Kidney (tissue), 14 donors: ENCODE measurements around the gene VSIG2. TPM values are rescaled to one million over a fixed set of nuclear protein-coding genes. Genes with fewer than 3 reads are reported as not detected.
A peak's percentile ranks its signal among the peaks of the same experiment; 100 is the strongest.

Experiments
- DNase-seq, 5 donors: peaks; one replicate each; pipeline ENCODE4 v3.0.0-alpha.2; 2013 to 2020
- FAIRE-seq: peaks from 2 replicates; lab custom pipeline; 2012; peaks lifted over from hg19 to GRCh38; lab: Jason Lieb, UNC
- H3K27ac ChIP-seq, 2 donors: one replicate each; pipeline ENCODE4 v1.7.0; 2013; ENCODE audit warnings: low read depth in 2 of 2, low read length in 2 of 2, inconsistent platforms in 1 of 2
- H3K27me3 ChIP-seq: one replicate; pipeline ENCODE4 v1.7.1; 2013; ENCODE audit warnings: low read length, inconsistent platforms; ENCODE audit not compliant: control insufficient read depth, insufficient read depth
- H3K36me3 ChIP-seq, 3 donors: one replicate each; pipeline versions ENCODE4 v1.7.0 to v1.7.1; 2013; ENCODE audit warnings: low read length in 3 of 3, control low read depth in 1 of 3, inconsistent platforms in 1 of 3; ENCODE audit not compliant: insufficient read depth in 3 of 3, control insufficient read depth in 2 of 3
- H3K4me1 ChIP-seq, 3 donors: one replicate each; pipeline versions ENCODE4 v1.7.0 to v1.7.1; 2013; ENCODE audit warnings: low read length in 3 of 3, inconsistent platforms in 1 of 3, low read depth in 1 of 3; ENCODE audit not compliant: control insufficient read depth in 2 of 3, insufficient read depth in 2 of 3
- H3K4me3 ChIP-seq, 3 donors: one replicate each; pipeline versions ENCODE4 v1.7.0 to v1.8.1; 2013; ENCODE audit warnings: low read length in 3 of 3, control low read depth in 1 of 3, inconsistent platforms in 1 of 3
- H3K9ac ChIP-seq, 3 donors: one replicate each; pipeline versions ENCODE4 v1.7.0 to v1.7.1; 2013; ENCODE audit warnings: low read length in 3 of 3, control low read depth in 1 of 3, inconsistent platforms in 1 of 3
- H3K9me3 ChIP-seq, 3 donors: one replicate each; pipeline versions ENCODE4 v1.7.0 to v1.7.1; 2013; ENCODE audit warnings: low read length in 3 of 3, control low read depth in 1 of 3, inconsistent platforms in 1 of 3; ENCODE audit not compliant: control insufficient read depth in 2 of 3, insufficient read depth in 1 of 3
- CTCF ChIP-seq: IDR thresholded peaks from 3 replicates; pipeline ENCODE4 v1.5.1; 2012; ENCODE audit warnings: mild to moderate bottlenecking, moderate library complexity, borderline replicate concordance; ENCODE audit not compliant: insufficient read depth; ENCODE audit errors: extremely low read depth
- intact Hi-C: fragments of 100-400 bp; cut with DNase I; formaldehyde crosslinking; loops from one replicate; pipeline ENCODE4 v1.11.1; 2022
- polyA plus RNA-seq: library from polyadenylated mRNA; stranded (reverse); fragments of 350-450 nt; fragmentation: Illumina TruSeq; extraction: RNeasy Lipid Tissue Mini Kit (QIAGEN cat#74804); gene quantifications from one replicate; pipeline ENCODE4 v1.2.3, GENCODE V29; 2014; ENCODE audit warnings: low read depth, low replicate concordance; ENCODE audit not compliant: insufficient read depth
- total RNA-seq: library from RNA; stranded (reverse); fragmentation: NEBNext Ultra II Directional; extraction: Animal tissue kit (Norgen Biotek cat#: 25700); gene quantifications from one replicate; pipeline ENCODE4 v1.2.1, GENCODE V29; 2021
- donor health status: control.
- donor health status: control.
- donor health status: control.
- donor health status: control.
- donor health status: control.
- donor health status: DM: yes; HTN: yes; CAD: no.
- donor health status: Normal renal cell carcinoma (clear cell type).

The VSIG2 gene
- total and polyA plus RNA-seq, 2 donors from 2014 or later: 3.9 to 11.7 TPM

- H3K9me3 ChIP-seq: no peaks in the 10 kb centered on the region
- peaks cover 27% of the 10 kb centered on the region for H3K27me3 ChIP-seq
- no peak for TF ChIP-seq CTCF
- FAIRE-seq: peak; percentile 21
- DNase-seq: peak; percentile 96 to 98 (median 97)
- intact Hi-C loops: no loop called here
- H3K27ac ChIP-seq: no peak within 1 kb of the TSS
- no peaks in the 10 kb centered on the region for H3K36me3 ChIP-seq
- peaks cover 0 to 10% (median 5%) of the 10 kb centered on the region in 3 donors for H3K4me1 ChIP-seq
- H3K4me3 ChIP-seq: peak within 1 kb of the TSS; percentile 45 to 63 (median 56)
- H3K9ac ChIP-seq: peak within 1 kb of the TSS in 1 of 3 donors; percentile 8
These were observed 12.4 kb downstream of the VSIG2 start, which contains the start of gene NRGN for GRCh38 chr11:124739479-124740276. Gene NRGN (plus strand): TSS chr11:124739942. CDS start chr11:124740085, 143 bp downstream.

GRCh38 chr11:124738713-124739478, 13.2 kb downstream of the VSIG2 start:
- Histone ChIP-seq H3K4me1 (peaks cover 0 to 10% (median 5%) of the 10 kb centered on the region in 3 donors), H3K9me3 (no peaks in the 10 kb centered on the region), H3K4me3 (peak overlapping the region in 2 of 3 donors; percentile 40 to 45), H3K27ac (no peak overlapping the region), H3K36me3 (no peaks in the 10 kb centered on the region), H3K9ac (peak overlapping the region in 1 of 3 donors; percentile 8), H3K27me3 (peaks cover 21% of the 10 kb centered on the region)
- no peak for FAIRE-seq
- intact Hi-C loops: no loop called here
- peak in 1 of 5 donors; percentile 39 for DNase-seq
- TF ChIP-seq CTCF: no peak

- H3K36me3 ChIP-seq: no peaks in the 10 kb centered on the region
- H3K4me3 ChIP-seq: no peak overlapping the region
- H3K27ac ChIP-seq: no peak overlapping the region
- no peaks in the 10 kb centered on the region for H3K9me3 ChIP-seq
- H3K4me1 ChIP-seq: peaks cover 0 to 10% (median 5%) of the 10 kb centered on the region in 3 donors
- intact Hi-C loops: no loop called here
- no peak for FAIRE-seq
- DNase-seq: peak in 1 of 5 donors; percentile 39
- no peak overlapping the region for H3K9ac ChIP-seq
- H3K27me3 ChIP-seq: peaks cover 15% of the 10 kb centered on the region
- no peak for TF ChIP-seq CTCF
These were observed 14.3 kb downstream of the VSIG2 start for GRCh38 chr11:124737638-124738305.
